ENCODE measurements around the gene RPN2. TPM values are rescaled to one million over a fixed set of nuclear protein-coding genes. Genes with fewer than 3 reads are reported as not detected.
A peak's percentile ranks its signal among the peaks of the same experiment; 100 is the strongest.

Gene RPN2
- total and polyA plus RNA-seq, 2 of the 13 experiments (the other 11 are each of a cell fraction or from before 2014, with no cell fraction given): 587 to 1,818 TPM

GRCh38 chr20:37266940-37267666, 88.0 kb downstream of the RPN2 start:
- Histone ChIP-seq H3K9me3 (ENCODE audit: low read length) (no peaks in the 10 kb centered on the region), H3K79me2 (ENCODE audit: insufficient read depth, low read length) (no peaks in the 10 kb centered on the region), H4K20me1 (ENCODE audit: insufficient read depth, low read length) (no peaks in the 10 kb centered on the region), H3K27ac (ENCODE audit: extremely low read length, insufficient read depth, low read length) (no peak overlapping the region), H3K4me2 (ENCODE audit: low read depth, low read length) (peak overlapping the region; percentile 55), H3K4me3 (replicated peaks in 1 of 3; ENCODE audit: insufficient read depth in 1 of 3, low read depth in 2 of 3, low read length in 3 of 3) (peak overlapping the region in 1 of 3 experiments; percentile 8; a peak in 1 of 6 replicates), H2AFZ (ENCODE audit: low read length) (no peak overlapping the region), H3K9ac (ENCODE audit: insufficient read depth, low read depth, low read length) (no peak overlapping the region), H3K4me1 (ENCODE audit: insufficient read depth, low read length) (peaks cover 43% of the 10 kb centered on the region), H3K27me3 (ENCODE audit: control insufficient read depth in 1 of 2, insufficient read depth in 2 of 2, low read length in 2 of 2) (peaks cover 5 to 27% of the 10 kb centered on the region in 2 experiments; a peak in 4 of 5 replicates), H3K36me3 (replicated peaks in 1 of 2; ENCODE audit: control insufficient read depth in 1 of 2, insufficient read depth in 2 of 2, low read length in 2 of 2) (no peaks in the 10 kb centered on the region)
- DNase-seq (ENCODE audit: low spot score): no peak
- WGBS (ENCODE audit: low lambda C conversion rate): 19% methylated on average over 9 of the region's 9 CpGs
- no TSS peak for BruUV-seq (replicated peaks)
- TF ChIP-seq ZSCAN9 (CRISPR knock-in tag; IDR thresholded peaks at IDR 0.05; ENCODE audit: borderline replicate concordance) (peak; percentile 65; the same call in 1 of the 2 replicates), ZNF251 (CRISPR knock-in tag; IDR thresholded peaks at IDR 0.05) (no peak), ZMYM3 (CRISPR knock-in tag; IDR thresholded peaks at IDR 0.05) (peak; percentile 64), ZSCAN21 (CRISPR knock-in tag; IDR thresholded peaks at IDR 0.05; ENCODE audit: borderline replicate concordance) (peak; percentile 88; the same call in 1 of the 2 replicates), PRDM4 (CRISPR knock-in tag; IDR thresholded peaks at IDR 0.05; ENCODE audit: borderline replicate concordance) (no peak), EZH2 (conservative IDR thresholded peaks at IDR 0.05; ENCODE audit: low read depth, low read length) (0 out of 2 replicates have a peak, but pooled peaks have one; percentile 33), ARNT2 (CRISPR knock-in tag; IDR thresholded peaks at IDR 0.05; ENCODE audit: low read depth) (no peak), ZNF629 (CRISPR knock-in tag; conservative IDR thresholded peaks at IDR 0.05) (peak; percentile 79)
- ChIA-PET POLR2A (no interaction called here), CTCF (ENCODE audit: low intra/inter-chr PET ratio, low total read pairs) (interaction anchor here (4.8 kb wide), 1 partner anchor 267 kb away, joined by 58 read pairs; no protein-coding TSS in a partner anchor)
- intact Hi-C loops (cut with micrococcal nuclease; ENCODE audit: unreplicated experiment): loop anchor here (5.0 kb wide), 1 partner anchor 130 kb away; no protein-coding TSS in a partner anchor
- ATAC-seq: no peak
- in situ Hi-C loops (cut with HindIII; ENCODE audit: extremely low pct_ligation_motif_present, low pct_unique_long_range_greater_than_20kb): no loop called here
- FAIRE-seq: no peak

Measured in HepG2 (cell line).